RWPE2 (cell line): ENCODE results near the gene SERPINB2.

ENCODE experiments used
- ATAC-seq: fragments of 200-7000 bp; cut with Tn5 transposase; 3 replicates; pipeline ENCODE4 v1.9.1; 2021; ENCODE audit warnings: low read depth
- DNase-seq: peaks from one replicate; pipeline ENCODE4 v3.0.0-alpha.2; 2020; ENCODE audit warnings: low spot score
- H3K27ac ChIP-seq: fragments of 450-650 bp; 2 replicates; pipeline ENCODE4 v1.5.1; 2017; ENCODE audit warnings: mild to moderate bottlenecking; ENCODE audit not compliant: poor library complexity, severe bottlenecking
- H3K27me3 ChIP-seq: fragments of 250-450 bp; sonication (Bioruptor Pico); 2 replicates; pipeline ENCODE4 v1.5.1; 2021; ENCODE audit warnings: mild to moderate bottlenecking, moderate library complexity; ENCODE audit not compliant: insufficient read depth, poor library complexity, severe bottlenecking
- H3K36me3 ChIP-seq: fragments of 250-450 bp; sonication (Bioruptor Pico); 2 replicates; pipeline ENCODE4 v1.5.1; 2020; ENCODE audit warnings: low read depth, mild to moderate bottlenecking, moderate library complexity
- H3K4me1 ChIP-seq: fragments of 250-450 bp; sonication (Bioruptor Pico); 2 replicates; pipeline ENCODE4 v1.5.1; 2021; ENCODE audit warnings: mild to moderate bottlenecking, moderate library complexity; ENCODE audit not compliant: insufficient read depth, poor library complexity, severe bottlenecking
- H3K4me3 ChIP-seq: fragments of 250-450 bp; sonication (Bioruptor Pico); 2 replicates; pipeline ENCODE4 v1.5.1; 2021; ENCODE audit warnings: mild to moderate bottlenecking, moderate library complexity; ENCODE audit not compliant: severe bottlenecking
- H3K9me3 ChIP-seq: fragments of 250-450 bp; sonication (Bioruptor Pico); 2 replicates; pipeline ENCODE4 v1.5.1; 2021; ENCODE audit warnings: mild to moderate bottlenecking, moderate library complexity; ENCODE audit not compliant: severe bottlenecking
- CTCF ChIP-seq: fragments of 450-650 bp; IDR thresholded peaks from one replicate; pipeline ENCODE4 v1.5.1; 2017; ENCODE audit warnings: mild to moderate bottlenecking, moderate library complexity; ENCODE audit not compliant: poor library complexity, severe bottlenecking

Gene SERPINB2

GRCh38 chr18:63867368-63868125, 20.0 kb upstream of the SERPINB2 start:
- Histone ChIP-seq H3K27ac (peak overlapping the region; percentile 92), H3K27me3 (no peaks in the 10 kb centered on the region), H3K4me3 (no peak overlapping the region), H3K36me3 (no peaks in the 10 kb centered on the region), H3K4me1 (peaks cover 32% of the 10 kb centered on the region), H3K9me3 (no peaks in the 10 kb centered on the region)
- DNase-seq (no peak), ATAC-seq (peak; percentile 44; the same call in 1 of the 3 replicates)
- TF ChIP-seq CTCF, result no peak

DNA sequence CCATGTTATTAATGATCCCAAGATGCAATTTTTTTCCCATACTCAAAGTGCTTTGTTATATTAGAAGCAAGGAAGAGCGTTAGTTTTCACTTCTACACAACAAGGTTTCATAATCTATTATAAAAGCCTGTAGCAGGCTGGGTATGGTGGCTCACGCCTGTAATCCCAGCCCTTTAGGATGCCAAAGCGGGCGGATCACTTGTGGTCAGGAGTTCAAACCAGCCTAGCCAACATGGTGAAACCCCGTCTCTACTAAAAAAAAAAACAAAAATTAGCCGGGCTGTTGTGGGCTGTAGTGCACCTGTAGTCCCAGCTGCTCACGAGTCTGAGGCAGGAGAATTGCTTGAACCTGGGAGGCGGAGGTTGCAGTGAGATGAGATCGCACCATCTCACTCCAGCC, 19.0 kb upstream of the SERPINB2 start:
- Histone ChIP-seq H3K27ac (peak overlapping the region; percentile 92), H3K4me1 (peaks cover 32% of the 10 kb centered on the region)

DNA sequence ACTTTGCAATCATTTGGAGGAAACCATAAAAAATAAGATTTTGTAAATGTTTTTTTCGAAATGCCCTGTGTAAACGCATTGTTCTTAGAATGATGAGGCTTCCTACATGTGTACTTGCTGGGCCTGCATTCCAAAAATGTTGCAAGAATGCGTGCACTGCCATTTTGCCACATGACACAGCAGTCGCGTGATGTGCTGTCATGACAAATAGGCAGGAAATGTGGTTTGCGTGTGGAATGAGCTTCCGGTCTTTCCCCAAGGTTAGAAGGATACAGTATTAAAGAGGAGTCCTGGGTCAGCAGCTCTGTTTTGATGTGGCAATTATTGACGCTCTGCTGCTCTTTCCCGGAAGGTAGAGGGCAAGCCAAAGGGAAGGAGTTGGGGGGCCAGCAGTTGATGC, 18.1 kb upstream of the SERPINB2 start:
- peak overlapping the region; percentile 92 for H3K27ac ChIP-seq
- DNase-seq (peak; percentile 71), ATAC-seq (peak; percentile 79)
- H3K4me1 ChIP-seq, result peaks cover 32% of the 10 kb centered on the region
- no peaks in the 10 kb centered on the region for H3K9me3 ChIP-seq
- H3K27me3 ChIP-seq, result no peaks in the 10 kb centered on the region
- no peak overlapping the region for H3K4me3 ChIP-seq
- no peak for TF ChIP-seq CTCF
- no peaks in the 10 kb centered on the region for H3K36me3 ChIP-seq

More for the DNA sequence above, 19.0 kb upstream of the SERPINB2 start:
- H3K4me3 ChIP-seq, result no peak overlapping the region
- no peaks in the 10 kb centered on the region for H3K9me3 ChIP-seq
- DNase-seq, result no peak
- H3K36me3 ChIP-seq, result no peaks in the 10 kb centered on the region
- no peak for TF ChIP-seq CTCF
- ATAC-seq, result no peak
- no peaks in the 10 kb centered on the region for H3K27me3 ChIP-seq

DNA sequence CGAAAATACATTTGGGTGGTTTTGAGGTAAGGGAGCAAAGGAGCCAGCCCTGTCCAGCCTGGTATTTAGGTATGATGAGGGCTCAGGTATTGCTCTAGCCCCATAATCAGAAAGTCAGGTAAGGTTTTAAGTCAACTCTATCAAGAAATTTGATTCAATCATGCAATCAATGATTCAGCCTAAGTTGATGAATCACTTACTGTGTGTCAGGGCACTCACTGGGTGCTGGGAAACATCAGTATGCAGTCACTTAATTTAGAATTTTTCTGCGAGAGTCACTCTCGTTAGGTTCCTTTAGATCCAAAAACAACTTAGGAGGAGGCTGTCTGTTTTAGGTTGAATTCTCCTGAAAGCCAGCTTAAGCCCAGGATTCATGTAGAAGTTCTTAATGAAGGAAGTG, 17.7 kb upstream of the SERPINB2 start:
- Histone ChIP-seq H3K36me3 (no peaks in the 10 kb centered on the region), H3K27ac (peak overlapping the region; percentile 92), H3K27me3 (no peaks in the 10 kb centered on the region), H3K4me3 (no peak overlapping the region), H3K4me1 (peaks cover 32% of the 10 kb centered on the region), H3K9me3 (no peaks in the 10 kb centered on the region)
- ATAC-seq, result peak; percentile 85
- DNase-seq, result no peak
- no peak for TF ChIP-seq CTCF

DNA sequence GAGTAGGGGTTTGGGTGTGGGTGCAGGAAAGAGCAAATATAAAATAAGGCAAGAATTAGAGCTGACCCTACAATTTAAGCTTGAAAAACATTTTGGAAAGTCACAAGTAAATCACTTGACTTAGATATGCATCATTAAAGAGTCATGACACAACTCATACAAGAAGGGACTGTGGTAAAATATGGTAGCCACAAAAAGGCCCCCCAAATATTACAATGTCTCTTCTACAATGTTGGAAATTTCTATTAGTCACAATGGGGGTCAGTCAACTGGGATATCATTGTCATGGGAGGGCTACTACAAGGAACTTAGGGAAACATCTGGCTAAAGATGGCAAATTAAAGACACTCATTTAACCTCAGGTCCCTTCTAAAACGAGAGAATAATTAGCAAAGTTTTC, 15.7 kb upstream of the SERPINB2 start:
- no peak for TF ChIP-seq CTCF
- H3K9me3 ChIP-seq, result no peaks in the 10 kb centered on the region
- ATAC-seq (no peak), DNase-seq (no peak)
- no peaks in the 10 kb centered on the region for H3K27me3 ChIP-seq
- peaks cover 31% of the 10 kb centered on the region for H3K4me1 ChIP-seq
- H3K27ac ChIP-seq, result no peak overlapping the region
- no peak overlapping the region for H3K4me3 ChIP-seq
- H3K36me3 ChIP-seq, result no peaks in the 10 kb centered on the region
